ENCODE measurements around the gene CCDC148. TPM values are rescaled to one million over a fixed set of nuclear protein-coding genes. Genes with fewer than 3 reads are reported as not detected.
"Not testable (repeated sequence)": the region's sequence is repeated elsewhere in the genome, so short reads cannot be mapped to it uniquely, and the experiment has no call there.

The CCDC148 gene
- total and polyA plus RNA-seq, 4 experiments from 2014 or later: not detected

DNA sequence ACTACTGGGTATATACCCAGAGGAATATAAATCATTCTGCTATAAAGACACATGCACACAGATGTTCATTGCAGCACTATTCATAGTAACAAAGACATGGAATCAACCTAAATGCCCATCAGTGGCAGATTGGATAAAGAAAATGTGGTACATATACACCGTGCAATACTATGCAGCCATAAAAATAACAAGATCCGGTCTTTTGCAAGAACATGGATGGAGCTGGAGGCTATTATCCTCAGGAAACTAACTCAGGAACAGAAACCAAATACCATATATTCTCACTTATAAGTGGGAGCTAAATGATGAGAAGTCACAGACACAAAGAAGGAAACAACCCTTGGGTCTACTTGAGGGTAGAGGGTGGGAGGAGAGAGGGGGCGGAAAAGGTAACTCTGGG, 16.7 kb upstream of the CCDC148 start:
- CTCF ChIA-PET (ENCODE audit: partially characterized antibody): interaction anchor here (0.6 to 1.4 kb wide), 3 partner anchors 8 to 72 kb away, joined by 3 to 4 read pairs (median 3); partner anchors contain the start of genes CCDC148 and PKP4
- peaks cover 8 to 15% of the 10 kb centered on the region in 2 donors for H3K36me3 Mint-ChIP-seq
- DNase-seq; H3K4me3 Mint-ChIP-seq; H3K4me3 ChIP-seq (ENCODE audit: low read length in 2 of 2); H3K27ac ChIP-seq (ENCODE audit: low read depth, low read length); POLR2A ChIA-PET (ENCODE audit: partially characterized antibody); H3K27me3 ChIP-seq (ENCODE audit: insufficient read depth, low read length); H3K36me3 ChIP-seq (ENCODE audit: insufficient read depth, low read length); H3K9me3 Mint-ChIP-seq; H3K27me3 Mint-ChIP-seq; intact Hi-C loops (cut with micrococcal nuclease); H3K27ac Mint-ChIP-seq; H3K9me3 ChIP-seq (ENCODE audit: control insufficient read depth in 1 of 2, low read length in 2 of 2): not testable (repeated sequence)
- peaks cover 17 to 27% (median 24%) of the 10 kb centered on the region in 4 donors for H3K4me1 Mint-ChIP-seq
- peaks cover 31% of the 10 kb centered on the region for H3K4me1 ChIP-seq (ENCODE audit: insufficient read depth, low read length)

DNA sequence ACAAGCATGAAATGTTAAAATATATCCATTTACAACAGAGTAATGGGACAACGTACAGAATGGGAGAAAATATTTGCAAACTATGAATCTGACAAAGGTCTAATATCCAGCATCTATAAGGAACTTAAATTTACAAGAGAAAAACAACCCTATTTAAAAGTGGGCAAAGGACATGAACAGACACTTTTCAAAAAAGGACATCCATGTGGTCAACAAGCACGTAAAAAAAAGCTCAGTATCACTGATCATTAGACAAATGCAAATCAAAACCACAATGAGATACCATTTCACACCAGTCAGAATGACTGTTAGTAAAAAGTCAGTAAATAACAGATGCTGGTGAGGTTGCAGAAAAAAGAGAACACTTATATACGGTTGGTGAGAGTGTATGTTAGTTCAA, 16.3 kb upstream of the CCDC148 start:
- H3K27ac Mint-ChIP-seq; H3K9me3 ChIP-seq (ENCODE audit: control insufficient read depth in 1 of 2, low read length in 2 of 2); H3K27ac ChIP-seq (ENCODE audit: low read depth, low read length); H3K4me3 Mint-ChIP-seq; H3K27me3 Mint-ChIP-seq; H3K36me3 ChIP-seq (ENCODE audit: insufficient read depth, low read length); H3K4me3 ChIP-seq (ENCODE audit: low read length in 2 of 2); H3K9me3 Mint-ChIP-seq; POLR2A ChIA-PET (ENCODE audit: partially characterized antibody); H3K27me3 ChIP-seq (ENCODE audit: insufficient read depth, low read length); DNase-seq; intact Hi-C loops (cut with micrococcal nuclease): not testable (repeated sequence)
- H3K4me1 Mint-ChIP-seq: peaks cover 15 to 24% (median 20%) of the 10 kb centered on the region in 4 donors
- peaks cover 8 to 15% of the 10 kb centered on the region in 2 donors for H3K36me3 Mint-ChIP-seq
- CTCF ChIA-PET (ENCODE audit: partially characterized antibody): interaction anchor here (1.1 to 1.4 kb wide), 2 partner anchors 8 to 16 kb away, joined by 3 to 4 read pairs; partner anchors contain the start of genes CCDC148 and PKP4
- H3K4me1 ChIP-seq (ENCODE audit: insufficient read depth, low read length): peaks cover 26% of the 10 kb centered on the region

GRCh38 chr2:158467248-158467647, 10.7 kb upstream of the CCDC148 start:
- Mint-ChIP-seq H3K4me1 (peaks cover 0 to 7% (median 5%) of the 10 kb centered on the region in 4 donors), H3K27me3 (no peaks in the 10 kb centered on the region), H3K36me3 (peaks cover 8 to 15% of the 10 kb centered on the region in 2 donors), H3K27ac (no peak overlapping the region), H3K4me3 (no peak overlapping the region), H3K9me3 (no peaks in the 10 kb centered on the region)
- H3K36me3 ChIP-seq (ENCODE audit: insufficient read depth, low read length): no peaks in the 10 kb centered on the region
- ChIA-PET CTCF (ENCODE audit: partially characterized antibody) (interaction anchor here (0.6 to 1.8 kb wide), 4 partner anchors 9 to 349 kb away, joined by 3 to 4 read pairs (median 3); no protein-coding TSS in a partner anchor), POLR2A (ENCODE audit: partially characterized antibody) (interaction anchor here (1.5 kb wide), 1 partner anchor 11 kb away, joined by 3 read pairs; the partner anchor contains the start of genes CCDC148 and PKP4)
- no peak overlapping the region for H3K27ac ChIP-seq (ENCODE audit: low read depth, low read length)
- no peaks in the 10 kb centered on the region for H3K27me3 ChIP-seq (ENCODE audit: insufficient read depth, low read length)
- no peak overlapping the region for H3K4me3 ChIP-seq (ENCODE audit: low read length in 2 of 2)
- H3K4me1 ChIP-seq (ENCODE audit: insufficient read depth, low read length): no peaks in the 10 kb centered on the region
- intact Hi-C loops (cut with micrococcal nuclease): no loop called here
- no peaks in the 10 kb centered on the region for H3K9me3 ChIP-seq (ENCODE audit: control insufficient read depth in 1 of 2, low read length in 2 of 2)
- DNase-seq: no peak

DNA sequence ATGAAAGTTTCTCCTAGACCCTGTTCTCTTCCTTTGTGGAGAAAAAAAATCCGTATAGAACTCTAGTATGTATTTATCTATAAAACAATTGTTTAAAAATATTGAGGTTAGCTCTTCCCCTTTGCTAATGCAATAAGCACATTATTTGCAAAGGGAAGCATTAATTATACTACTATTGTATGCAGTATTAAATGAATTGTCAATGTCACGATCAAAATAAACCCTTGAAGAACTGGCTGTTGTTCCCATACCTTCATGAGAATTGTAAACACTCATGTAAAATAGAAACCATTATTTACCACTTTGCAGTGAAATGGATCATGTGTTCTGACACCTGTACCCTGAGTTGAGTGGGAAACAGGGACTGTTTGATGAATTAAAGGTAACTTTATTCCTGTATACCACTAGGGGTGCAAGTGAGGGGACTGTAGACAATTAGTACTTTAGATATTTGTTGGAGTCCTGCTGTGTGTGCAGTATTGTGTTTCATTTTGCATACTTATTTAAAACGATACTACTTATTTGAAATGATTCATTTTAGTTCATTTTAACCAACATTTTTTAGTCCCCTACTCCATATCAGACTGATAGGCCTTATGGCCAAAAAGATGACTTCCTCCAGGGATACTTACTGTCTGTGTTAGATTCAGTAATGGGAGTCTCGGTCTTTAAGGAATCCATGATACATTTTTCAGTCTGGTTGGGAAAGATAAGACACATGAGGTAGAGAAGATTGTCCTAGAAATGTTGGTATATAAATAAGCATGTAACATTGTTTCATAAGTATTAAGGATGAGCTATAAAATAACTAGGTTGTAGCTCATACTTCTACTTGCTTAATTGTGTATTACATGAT, 8.1 kb upstream of the CCDC148 start:
- DNase-seq: peak in 4 of 5 donors; percentile 18 to 23 (median 22)
- Histone ChIP-seq H3K36me3 (ENCODE audit: insufficient read depth, low read length) (no peaks in the 10 kb centered on the region), H3K9me3 (ENCODE audit: control insufficient read depth in 1 of 2, low read length in 2 of 2) (no peaks in the 10 kb centered on the region), H3K27ac (ENCODE audit: low read depth, low read length) (no peak overlapping the region), H3K27me3 (ENCODE audit: insufficient read depth, low read length) (no peaks in the 10 kb centered on the region), H3K4me1 (ENCODE audit: insufficient read depth, low read length) (peaks cover 4% of the 10 kb centered on the region), H3K4me3 (ENCODE audit: low read length in 2 of 2) (no peak overlapping the region)
- Mint-ChIP-seq H3K9me3 (no peaks in the 10 kb centered on the region), H3K4me3 (peak overlapping the region in 1 of 8 donors; percentile 32), H3K36me3 (peaks cover 0 to under 1% of the 10 kb centered on the region in 2 donors), H3K27ac (no peak overlapping the region), H3K4me1 (peaks cover 8 to 17% (median 13%) of the 10 kb centered on the region in 4 donors), H3K27me3 (no peaks in the 10 kb centered on the region)
- ChIA-PET CTCF (ENCODE audit: partially characterized antibody) (interaction anchor here (0.8 to 2.3 kb wide), 6 partner anchors 8 to 21 kb away, joined by 3 to 10 read pairs (median 4); partner anchors contain the start of genes CCDC148 and PKP4), POLR2A (ENCODE audit: partially characterized antibody) (no interaction called here)
- intact Hi-C loops (cut with micrococcal nuclease): no loop called here

- H3K9me3 Mint-ChIP-seq: no peaks in the 10 kb centered on the region
- H3K27me3 Mint-ChIP-seq: no peaks in the 10 kb centered on the region
- peaks cover 13 to 20% (median 17%) of the 10 kb centered on the region in 4 donors for H3K4me1 Mint-ChIP-seq
- Histone ChIP-seq H3K36me3 (ENCODE audit: insufficient read depth, low read length) (no peaks in the 10 kb centered on the region), H3K4me1 (ENCODE audit: insufficient read depth, low read length) (peaks cover 9% of the 10 kb centered on the region), H3K4me3 (ENCODE audit: low read length in 2 of 2) (no peak overlapping the region), H3K27ac (ENCODE audit: low read depth, low read length) (no peak overlapping the region), H3K27me3 (ENCODE audit: insufficient read depth, low read length) (no peaks in the 10 kb centered on the region), H3K9me3 (ENCODE audit: control insufficient read depth in 1 of 2, low read length in 2 of 2) (no peaks in the 10 kb centered on the region)
- CTCF ChIA-PET (ENCODE audit: partially characterized antibody): interaction anchor here (0.8 to 2.2 kb wide), 5 partner anchors 14 to 28 kb away, joined by 3 to 10 read pairs (median 4); no protein-coding TSS in a partner anchor
- H3K27ac Mint-ChIP-seq: no peak overlapping the region
- POLR2A ChIA-PET (ENCODE audit: partially characterized antibody): no interaction called here
- no peak for DNase-seq
- H3K4me3 Mint-ChIP-seq: no peak overlapping the region
- intact Hi-C loops (cut with micrococcal nuclease): no loop called here
- no peaks in the 10 kb centered on the region for H3K36me3 Mint-ChIP-seq
Measured at GRCh38 chr2:158463496-158464095, 7.0 kb upstream of the CCDC148 start.

DNA sequence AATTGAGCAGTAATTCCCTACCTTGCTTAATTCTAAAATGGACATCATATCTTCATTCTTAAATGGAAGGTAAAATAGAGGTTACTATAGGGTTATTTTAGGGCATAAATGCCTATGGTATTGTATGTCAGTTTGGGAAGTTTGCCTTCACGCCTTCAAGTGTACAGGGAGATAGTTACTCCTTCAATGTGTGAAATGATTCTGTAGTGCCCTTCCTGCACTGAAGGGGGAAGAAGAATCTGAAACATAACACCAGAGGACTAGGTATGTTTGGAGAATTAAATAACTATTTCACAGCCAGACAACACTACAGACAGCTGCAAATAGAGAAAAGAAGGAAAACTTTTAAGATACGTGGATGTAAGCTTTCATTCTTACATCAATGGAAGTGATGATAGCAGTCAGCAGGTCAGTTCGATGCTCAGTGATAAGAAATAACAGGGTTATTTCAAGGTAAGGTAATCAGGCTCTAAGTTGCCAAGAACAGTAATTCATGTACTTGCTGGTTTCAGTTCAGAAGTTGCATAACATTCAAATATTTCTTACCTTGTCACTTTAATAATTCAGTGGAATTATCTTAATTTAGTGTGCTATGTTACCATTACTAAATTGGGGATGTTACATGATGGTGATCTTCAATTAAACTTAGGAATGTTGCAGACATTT, 4.2 kb upstream of the CCDC148 start:
- intact Hi-C loops (cut with micrococcal nuclease): no loop called here
- DNase-seq: no peak
- CTCF ChIA-PET (ENCODE audit: partially characterized antibody): no interaction called here
- no peaks in the 10 kb centered on the region for H3K36me3 ChIP-seq (ENCODE audit: insufficient read depth, low read length)
- H3K27ac ChIP-seq (ENCODE audit: low read depth, low read length): no peak overlapping the region
- H3K36me3 Mint-ChIP-seq: peaks cover 0 to 8% of the 10 kb centered on the region in 2 donors
- no peaks in the 10 kb centered on the region for H3K9me3 Mint-ChIP-seq
- no peaks in the 10 kb centered on the region for H3K9me3 ChIP-seq (ENCODE audit: control insufficient read depth in 1 of 2, low read length in 2 of 2)
- H3K27ac Mint-ChIP-seq: no peak overlapping the region
- H3K27me3 ChIP-seq (ENCODE audit: insufficient read depth, low read length): no peaks in the 10 kb centered on the region
- H3K4me3 ChIP-seq (ENCODE audit: low read length in 2 of 2): no peak overlapping the region
- H3K4me3 Mint-ChIP-seq: peak overlapping the region in 2 of 8 donors; percentile 32 to 51
- H3K27me3 Mint-ChIP-seq: no peaks in the 10 kb centered on the region
- H3K4me1 ChIP-seq (ENCODE audit: insufficient read depth, low read length): peaks cover 21% of the 10 kb centered on the region
- POLR2A ChIA-PET (ENCODE audit: partially characterized antibody): no interaction called here
- H3K4me1 Mint-ChIP-seq: peaks cover 23 to 43% (median 28%) of the 10 kb centered on the region in 4 donors

Data from CD4-positive, alpha-beta memory T cell (primary cell).